Endodermal cell (in vitro differentiated cells): Measurements from ENCODE around the gene RHOT1. TPM values are rescaled to one million over a fixed set of nuclear protein-coding genes. Genes with fewer than 3 reads are reported as not detected.
A peak's percentile ranks its signal among the peaks of the same experiment; 100 is the strongest.
"Not testable (repeated sequence)": the region's sequence is repeated elsewhere in the genome, so short reads cannot be mapped to it uniquely, and the experiment has no call there.

ENCODE experiments used
- DNase-seq: peaks from one replicate; pipeline ENCODE4 v3.0.0-alpha.2; 2017
- H3K27ac ChIP-seq: 2 replicates; pipeline ENCODE4 v1.5.1; 2013; ENCODE audit warnings: mild to moderate bottlenecking, low read depth, low read length, moderate library complexity
- H3K27me3 ChIP-seq: 2 replicates; pipeline ENCODE4 v1.6.1; 2013; ENCODE audit warnings: mild to moderate bottlenecking, low read length, moderate library complexity; ENCODE audit not compliant: insufficient read depth, control insufficient read depth, poor library complexity, severe bottlenecking
- H3K36me3 ChIP-seq: 2 replicates; pipeline ENCODE4 v1.7.0; 2013; ENCODE audit warnings: mild to moderate bottlenecking, low read length, moderate library complexity; ENCODE audit not compliant: control insufficient read depth, insufficient read depth
- H3K4me1 ChIP-seq: one replicate; pipeline ENCODE4 v1.7.0; 2013; ENCODE audit warnings: low read length; ENCODE audit not compliant: control insufficient read depth, insufficient read depth
- H3K4me3 ChIP-seq: 2 replicates; pipeline ENCODE4 v1.5.1; 2013; ENCODE audit warnings: mild to moderate bottlenecking, low read length, moderate library complexity
- H3K9ac ChIP-seq: 2 replicates; pipeline ENCODE4 v1.6.1; 2013; ENCODE audit warnings: mild to moderate bottlenecking, low read length, moderate library complexity; ENCODE audit not compliant: poor library complexity, severe bottlenecking; ENCODE audit errors: extremely low read depth
- H3K9me3 ChIP-seq: 2 replicates; pipeline ENCODE4 v1.6.1; 2013; ENCODE audit warnings: mild to moderate bottlenecking, low read length, moderate library complexity; ENCODE audit not compliant: control insufficient read depth
- H3K27ac Mint-ChIP-seq: 2 replicates; pipeline ENCODE4 v1.8.0; 2020; ENCODE audit warnings: mixed read lengths
- H3K27me3 Mint-ChIP-seq: 2 replicates; pipeline ENCODE4 v1.8.0; 2021; ENCODE audit warnings: mild to moderate bottlenecking, mixed read lengths; ENCODE audit not compliant: insufficient read depth
- H3K36me3 Mint-ChIP-seq: 2 replicates; pipeline ENCODE4 v1.8.0; 2020; ENCODE audit warnings: low read depth, mixed read lengths
- H3K4me1 Mint-ChIP-seq: 2 replicates; pipeline ENCODE4 v1.8.0; 2020; ENCODE audit warnings: mixed read lengths
- H3K4me3 Mint-ChIP-seq: 2 replicates; pipeline ENCODE4 v1.8.0; 2020; ENCODE audit warnings: mild to moderate bottlenecking, moderate library complexity, mixed read lengths
- H3K9me3 Mint-ChIP-seq: 2 replicates; pipeline ENCODE4 v1.8.0; 2020; ENCODE audit warnings: mild to moderate bottlenecking, mixed read lengths
- CTCF ChIP-seq: fragments of 200-600 bp; sonication (generic); conservative IDR thresholded peaks from 2 replicates; pipeline ENCODE4 v1.5.0; 2021; ENCODE audit warnings: antibody characterized with exemption, mild to moderate bottlenecking
- WGBS, 2 experiments: methylation state at CpG; one replicate each; pipeline versions ENCODE4 v1.1.5 to v1.1.7; 2013; ENCODE audit warnings: missing lambda C conversion rate in 2 of 2, mixed read lengths in 1 of 2; ENCODE audit not compliant: insufficient coverage in 1 of 2, insufficient read length in 1 of 2; 5-methylcytosine and 5-hydroxymethylcytosine counted together
- total RNA-seq, 2 donors: library from RNA; stranded (reverse); fragmentation: NEBNext Ultra II Directional in 1 of 2; extraction: Animal tissue kit (Norgen Biotek cat#: 25700) in 1 of 2; gene quantifications; 2 replicates in 1 of 2; 3 replicates in 1 of 2; pipeline ENCODE4 v1.2.1, GENCODE V29; 2021

The RHOT1 gene
- total RNA-seq, 2 donors from 2014 or later: 30.0 to 35.7 TPM

GRCh38 chr17:32114536-32114935 lies 27.8 kb upstream of the RHOT1 start:
- Histone ChIP-seq H3K9me3 (no peaks in the 10 kb centered on the region), H3K27me3 (no peaks in the 10 kb centered on the region), H3K27ac (peak overlapping the region; percentile 12), H3K4me3 (no peak overlapping the region), H3K4me1 (no peaks in the 10 kb centered on the region), H3K36me3 (no peaks in the 10 kb centered on the region), H3K9ac (no peak overlapping the region)
- Mint-ChIP-seq H3K27ac (no peak overlapping the region), H3K27me3 (no peaks in the 10 kb centered on the region), H3K9me3 (no peaks in the 10 kb centered on the region), H3K36me3 (no peaks in the 10 kb centered on the region), H3K4me1 (no peaks in the 10 kb centered on the region), H3K4me3 (no peak overlapping the region)
- DNase-seq: no peak
- 75 to 80% methylated on average over 1 to 4 of the region's 4 CpGs for WGBS, 2 experiments
- no peak for TF ChIP-seq CTCF

GRCh38 chr17:32115546-32115945 lies 26.8 kb upstream of the RHOT1 start:
- not testable (repeated sequence) for H3K9ac ChIP-seq, H3K9me3 ChIP-seq, H3K36me3 ChIP-seq, H3K27me3 ChIP-seq, H3K36me3 Mint-ChIP-seq, H3K4me1 ChIP-seq, H3K27ac Mint-ChIP-seq, H3K4me3 ChIP-seq, H3K4me3 Mint-ChIP-seq, H3K9me3 Mint-ChIP-seq, H3K4me1 Mint-ChIP-seq, H3K27me3 Mint-ChIP-seq, H3K27ac ChIP-seq
- peak; percentile 36 for DNase-seq
- 97 to 100% methylated on average over 1 to 8 of the region's 8 CpGs for WGBS, 2 experiments

GRCh38 chr17:32116937-32117336 lies 25.4 kb upstream of the RHOT1 start:
- 91% methylated on average over 2 of the region's 2 CpGs; no CpG with 5 or more reads in 1 of the 2 experiments for WGBS, 2 experiments
- Histone ChIP-seq H3K9ac (no peak overlapping the region), H3K9me3 (no peaks in the 10 kb centered on the region), H3K36me3 (no peaks in the 10 kb centered on the region), H3K4me1 (peaks cover 11% of the 10 kb centered on the region), H3K27me3 (no peaks in the 10 kb centered on the region), H3K27ac (no peak overlapping the region), H3K4me3 (no peak overlapping the region)
- H3K4me1 Mint-ChIP-seq: peaks cover 11% of the 10 kb centered on the region
- H3K27ac Mint-ChIP-seq: no peak overlapping the region
- no peak for DNase-seq
- no peaks in the 10 kb centered on the region for H3K36me3 Mint-ChIP-seq
- no peaks in the 10 kb centered on the region for H3K9me3 Mint-ChIP-seq
- no peak overlapping the region for H3K4me3 Mint-ChIP-seq
- H3K27me3 Mint-ChIP-seq: no peaks in the 10 kb centered on the region
- no peak for TF ChIP-seq CTCF

GRCh38 chr17:32117399-32117798 lies 24.9 kb upstream of the RHOT1 start:
- 86 to 87% methylated on average over 5 to 7 of the region's 8 CpGs for WGBS, 2 experiments
- TF ChIP-seq CTCF: no peak
- peak; percentile 41 for DNase-seq
- no peaks in the 10 kb centered on the region for H3K36me3 ChIP-seq
- no peaks in the 10 kb centered on the region for H3K27me3 Mint-ChIP-seq
- no peaks in the 10 kb centered on the region for H3K9me3 Mint-ChIP-seq
- no peaks in the 10 kb centered on the region for H3K9me3 ChIP-seq
- no peak overlapping the region for H3K4me3 ChIP-seq
- H3K27me3 ChIP-seq: no peaks in the 10 kb centered on the region
- H3K4me1 Mint-ChIP-seq: peaks cover 11% of the 10 kb centered on the region
- H3K4me3 Mint-ChIP-seq: no peak overlapping the region
- no peak overlapping the region for H3K27ac ChIP-seq
- no peaks in the 10 kb centered on the region for H3K36me3 Mint-ChIP-seq
- H3K4me1 ChIP-seq: peaks cover 11% of the 10 kb centered on the region
- H3K27ac Mint-ChIP-seq: no peak overlapping the region
- no peak overlapping the region for H3K9ac ChIP-seq

GRCh38 chr17:32118088-32118487 lies 24.2 kb upstream of the RHOT1 start:
- not testable (repeated sequence) for H3K27me3 ChIP-seq, H3K36me3 ChIP-seq, H3K4me3 Mint-ChIP-seq, H3K36me3 Mint-ChIP-seq, H3K4me3 ChIP-seq, H3K9me3 ChIP-seq, H3K9ac ChIP-seq, H3K27ac Mint-ChIP-seq, H3K27ac ChIP-seq, H3K9me3 Mint-ChIP-seq, H3K27me3 Mint-ChIP-seq
- DNase-seq: peak; percentile 26
- 94% methylated on average over 3 of the region's 3 CpGs; no CpG with 5 or more reads in 1 of the 2 experiments for WGBS, 2 experiments
- H3K4me1 Mint-ChIP-seq: peaks cover 11% of the 10 kb centered on the region
- peaks cover 11% of the 10 kb centered on the region for H3K4me1 ChIP-seq
